GM19452 (cell line): ENCODE results near the gene ARHGAP23.
"Not testable (repeated sequence)": the region's sequence is repeated elsewhere in the genome, so short reads cannot be mapped to it uniquely, and the experiment has no call there.

Source experiments
- ATAC-seq: cut with Tn5 transposase; IDR thresholded peaks from one replicate; pipeline ENCODE4 v1.9.1; 2021; ENCODE audit not compliant: unreplicated experiment

ARHGAP23 gene

DNA sequence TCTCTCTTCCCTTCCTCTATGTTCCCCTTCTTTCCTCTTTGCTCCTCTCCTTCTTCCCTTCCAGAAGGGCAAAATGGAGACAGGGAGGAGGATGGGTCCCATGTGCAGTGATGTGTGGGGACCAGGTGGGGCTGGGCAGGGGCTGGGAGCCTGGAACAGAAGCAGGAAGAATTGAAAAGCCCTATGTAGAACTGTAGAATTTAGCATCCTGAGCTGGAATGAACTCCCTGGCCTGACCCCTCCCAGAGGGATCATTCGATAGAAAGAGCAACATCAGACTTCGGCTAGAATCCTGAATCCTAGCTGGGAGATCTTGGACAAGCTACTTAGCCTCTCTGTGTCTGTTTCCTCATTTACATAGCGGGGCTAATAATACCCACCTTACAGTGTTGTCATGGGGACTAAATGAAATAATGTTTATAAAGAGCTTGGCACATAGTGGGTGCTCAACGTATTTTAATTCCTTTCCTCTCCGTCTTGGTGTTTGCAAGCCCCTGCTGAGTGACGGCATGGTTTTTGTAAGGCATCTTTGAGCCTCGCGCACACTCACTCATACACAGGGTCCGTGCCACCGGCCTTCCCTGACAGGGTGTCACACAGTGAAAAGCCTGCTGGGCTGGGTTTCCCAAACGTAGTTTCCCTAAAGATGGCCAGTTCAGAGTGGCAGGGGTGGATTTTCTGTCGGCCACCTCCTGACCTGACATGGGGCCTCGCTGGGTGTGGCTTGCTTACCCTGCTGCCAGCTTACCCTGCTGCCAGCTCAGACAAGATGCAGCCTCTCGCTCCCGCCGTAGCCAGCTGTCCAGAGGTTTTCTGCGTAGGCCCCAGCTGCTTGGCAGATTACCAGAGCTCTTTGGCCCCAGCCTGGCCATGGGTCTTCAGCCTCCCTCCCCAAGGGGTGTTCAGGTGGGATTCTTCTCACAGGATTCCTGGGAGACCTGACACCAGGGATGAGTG, 6.1 kb upstream of the ARHGAP23 start:
- no peak for ATAC-seq

GRCh38 chr17:38424297-38424972, 3.8 kb upstream of the ARHGAP23 start:
- no peak for ATAC-seq

DNA sequence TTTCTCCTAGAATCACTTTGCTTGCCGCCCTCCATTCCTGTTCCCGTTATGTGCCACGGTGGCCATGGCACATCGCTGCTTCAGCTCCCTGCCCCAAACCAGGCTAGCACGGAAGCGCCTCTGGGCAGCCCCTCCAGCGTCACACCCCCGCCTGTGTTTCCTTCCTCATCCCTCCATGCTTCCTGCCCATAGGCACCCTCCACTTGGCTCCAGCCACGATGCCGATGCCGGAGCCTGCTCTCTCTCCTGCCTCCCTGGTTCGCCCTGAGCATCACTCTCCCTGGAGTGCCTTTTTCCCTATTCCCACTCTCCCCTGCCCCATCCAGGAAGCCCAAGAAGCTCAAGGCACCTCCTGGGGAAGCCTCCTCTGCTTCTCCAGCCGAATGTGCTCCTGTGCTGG, 3.2 kb upstream of the ARHGAP23 start:
- no peak for ATAC-seq

DNA sequence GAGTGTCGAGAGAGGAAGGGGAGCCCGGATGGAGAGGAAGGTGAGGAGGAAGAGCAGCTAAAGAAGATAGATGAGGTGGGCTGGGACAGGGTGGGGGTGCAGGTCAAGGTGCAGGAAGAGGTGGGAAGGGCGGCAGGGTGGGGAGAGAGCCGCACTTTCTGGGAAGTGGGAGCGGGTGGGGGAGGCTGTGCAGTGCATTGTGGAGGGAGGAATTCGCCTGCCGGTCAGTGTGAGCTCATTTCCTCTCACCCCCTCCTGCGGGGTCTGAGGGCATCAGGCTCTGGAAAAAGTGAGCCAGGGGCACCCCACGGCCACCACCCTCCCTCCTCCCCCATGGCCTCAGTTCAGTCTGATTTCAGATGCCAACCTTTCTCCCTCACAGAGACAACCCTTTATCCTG, 2.5 kb upstream of the ARHGAP23 start:
- ATAC-seq: no peak

DNA sequence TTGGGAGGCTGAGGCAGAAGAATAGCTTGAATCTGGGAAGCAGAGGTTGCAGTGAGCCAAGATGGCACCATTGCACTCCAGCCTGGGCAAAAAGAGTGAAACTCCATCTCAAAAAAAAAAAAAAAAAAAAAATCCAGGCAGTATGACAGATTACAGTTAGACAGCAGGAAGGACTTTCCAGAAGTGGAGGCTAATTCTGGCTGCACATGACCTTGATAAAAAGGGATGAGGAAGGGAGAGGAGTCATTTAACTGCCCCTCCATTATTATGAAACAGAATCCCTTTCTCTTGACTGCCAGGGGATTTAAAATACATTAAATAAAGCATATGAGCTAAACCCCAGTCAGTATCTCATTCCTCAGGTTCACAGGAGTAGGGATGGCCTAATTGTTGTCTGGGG, 1.8 kb upstream of the ARHGAP23 start:
- no peak for ATAC-seq

DNA sequence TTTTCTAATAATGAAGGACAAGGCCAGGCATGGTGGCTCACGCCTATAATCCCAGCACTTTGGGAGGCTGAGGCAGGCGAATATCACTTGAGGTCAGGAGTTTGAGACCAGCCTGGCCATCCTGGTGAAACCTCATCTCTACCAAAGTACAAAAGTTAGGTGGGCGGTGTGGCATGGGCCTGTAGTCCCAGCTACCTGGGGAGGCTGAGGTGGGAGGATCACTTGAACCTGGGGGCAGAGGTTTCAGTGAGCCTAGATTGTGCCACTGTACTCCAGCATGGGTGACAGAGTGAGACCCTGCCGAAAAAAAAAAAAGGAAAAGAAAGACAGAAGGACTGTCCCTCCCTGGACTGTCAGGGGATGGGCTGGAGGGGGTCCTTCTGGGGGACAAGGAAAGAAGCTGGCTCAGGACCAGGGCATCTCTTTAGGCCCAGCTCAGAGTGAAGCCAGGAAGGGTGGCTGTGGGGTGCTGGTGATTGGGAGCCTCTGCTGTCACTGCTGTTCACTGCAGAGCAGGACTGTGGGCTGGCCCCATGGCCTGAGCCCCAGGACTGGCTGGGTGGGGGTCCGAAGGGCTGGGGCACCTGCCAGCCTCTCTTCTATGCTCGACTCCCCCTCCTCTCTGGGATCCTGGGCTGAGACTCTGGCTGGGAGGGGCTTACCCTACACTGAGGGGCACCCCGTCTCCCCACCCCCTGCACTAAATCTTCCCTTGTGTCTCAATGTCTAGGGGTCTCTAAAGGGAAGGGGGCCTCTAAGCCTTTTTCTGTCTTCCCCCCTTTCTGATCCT, 909 bp upstream of the ARHGAP23 start:
- ATAC-seq: no peak

GRCh38 chr17:38428643-38429371, 543 bp downstream of the ARHGAP23 start:
- ATAC-seq: no peak

GRCh38 chr17:38429476-38430100, 1.3 kb downstream of the ARHGAP23 start:
- ATAC-seq: no peak

DNA sequence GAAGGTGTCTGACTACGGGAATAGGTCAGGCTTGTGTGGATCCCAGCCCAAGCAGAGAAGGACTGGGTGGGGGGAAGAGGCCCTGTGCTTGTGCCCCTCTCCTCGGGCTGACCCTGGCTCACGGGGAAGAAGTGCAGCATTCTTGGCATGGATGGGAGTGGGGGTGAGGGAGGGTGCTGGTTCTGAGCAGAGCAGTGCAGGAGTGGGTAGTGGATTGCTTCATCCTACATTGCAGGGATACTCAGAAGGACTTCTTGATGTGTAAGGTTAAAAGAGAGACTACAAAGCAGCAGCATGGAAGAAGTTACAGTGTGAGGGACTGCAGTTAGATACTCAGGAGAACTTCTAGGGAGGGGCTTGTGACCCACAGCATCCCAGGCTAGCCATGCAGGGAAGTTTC, 2.1 kb downstream of the ARHGAP23 start:
- ATAC-seq: no peak

- no peak for ATAC-seq
Observed at GRCh38 chr17:38430822-38431221, 2.6 kb downstream of the ARHGAP23 start.

DNA sequence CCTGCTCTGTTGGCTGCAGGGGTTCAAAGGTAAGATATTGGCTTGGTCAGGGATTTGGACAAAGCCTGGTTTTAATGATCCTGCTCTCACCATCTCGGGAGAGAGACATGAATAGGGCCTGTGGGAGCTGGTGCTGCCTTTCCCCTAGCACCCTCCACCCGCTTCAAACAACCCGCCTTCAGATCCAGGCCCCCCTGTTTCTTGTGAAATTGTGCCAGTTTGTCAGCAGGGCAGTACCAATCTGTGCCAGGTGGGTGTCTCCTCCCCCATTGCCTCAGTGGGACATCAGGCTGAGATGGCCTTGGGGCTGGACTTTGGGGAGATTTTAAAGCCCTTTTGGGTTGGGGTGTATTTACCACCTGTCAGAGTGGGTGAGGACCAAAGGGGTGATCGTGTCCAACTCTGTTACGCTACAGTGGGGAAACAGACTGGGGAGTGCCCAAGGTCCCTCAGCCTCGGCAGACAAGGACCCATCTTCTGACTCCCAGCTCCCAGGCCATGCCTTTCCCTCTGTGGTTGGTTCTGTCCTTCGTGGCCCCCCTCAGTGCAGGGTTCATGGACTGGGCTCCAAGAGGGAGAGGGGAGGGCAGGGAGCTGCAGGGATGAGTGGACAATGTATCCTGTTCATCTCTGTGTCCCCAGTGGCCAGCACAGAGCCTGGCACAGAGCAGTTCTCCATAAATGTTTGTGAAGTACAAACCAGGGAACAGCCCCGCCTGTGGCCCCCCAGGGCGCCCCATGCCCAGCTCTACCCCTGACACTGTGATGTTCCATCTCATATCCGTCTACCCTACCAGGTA, 3.3 kb downstream of the ARHGAP23 start:
- no peak for ATAC-seq

- ATAC-seq: no peak
Observed at GRCh38 chr17:38434178-38434665, 6.0 kb downstream of the ARHGAP23 start.

DNA sequence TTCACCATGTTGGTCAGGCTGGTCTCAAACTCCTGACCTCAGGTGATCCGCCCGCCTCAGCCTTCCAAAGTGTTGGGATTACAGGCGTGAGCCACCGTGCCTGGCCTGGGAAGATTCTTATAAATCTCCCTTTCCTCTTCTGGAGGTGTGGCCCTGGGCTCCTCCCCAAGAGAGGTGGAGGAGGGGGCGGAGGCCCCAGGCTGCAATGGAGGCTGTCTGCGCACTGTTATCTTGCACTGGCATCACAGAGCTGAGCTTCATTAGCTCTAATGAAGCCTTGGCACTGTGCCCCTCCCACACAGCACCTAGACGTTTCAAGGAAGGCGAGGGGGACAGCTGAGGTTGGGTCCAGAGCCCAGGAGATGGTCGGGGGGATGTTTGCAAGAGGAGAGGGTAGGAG, 7.5 kb downstream of the ARHGAP23 start:
- ATAC-seq: no peak

DNA sequence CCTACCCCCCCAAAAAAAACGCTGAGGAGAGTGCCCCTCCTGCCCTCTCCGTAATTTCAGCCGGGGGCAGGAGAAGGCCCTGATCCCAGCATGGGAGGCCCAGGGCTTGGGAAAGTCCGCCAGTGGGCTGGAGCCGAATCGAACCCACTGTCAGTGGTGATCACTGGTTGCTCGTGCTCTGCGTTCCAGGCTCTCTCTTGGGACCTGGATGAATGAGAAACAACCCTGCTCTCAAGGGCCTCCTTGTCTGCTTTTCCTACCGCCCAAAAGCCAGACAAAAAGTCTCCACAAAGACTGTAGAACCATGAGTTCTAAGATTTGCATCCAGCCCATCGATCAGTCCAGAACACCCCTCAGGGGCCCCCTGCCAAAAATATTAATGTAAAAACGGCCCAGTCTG, 8.1 kb downstream of the ARHGAP23 start:
- no peak for ATAC-seq

DNA sequence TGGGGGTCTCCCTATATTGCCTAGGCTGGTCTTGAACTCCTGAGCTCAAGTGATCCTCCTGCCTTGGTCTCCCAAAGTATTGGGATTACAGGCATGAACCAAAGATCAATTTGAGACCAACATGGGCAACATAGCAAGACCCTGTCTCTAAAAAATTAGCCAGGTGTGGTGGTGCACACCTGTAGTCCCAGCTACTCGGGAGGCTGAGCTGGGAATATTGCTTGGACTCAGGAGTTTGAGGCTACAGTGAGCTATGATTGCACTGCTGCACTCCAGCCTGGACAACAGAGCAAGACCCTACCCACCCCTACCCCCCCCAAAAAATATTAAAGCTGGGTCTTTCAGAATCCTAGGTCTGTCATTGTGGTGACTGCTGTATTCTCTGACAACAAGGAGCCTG, 9.0 kb downstream of the ARHGAP23 start:
- ATAC-seq: not testable (repeated sequence)

DNA sequence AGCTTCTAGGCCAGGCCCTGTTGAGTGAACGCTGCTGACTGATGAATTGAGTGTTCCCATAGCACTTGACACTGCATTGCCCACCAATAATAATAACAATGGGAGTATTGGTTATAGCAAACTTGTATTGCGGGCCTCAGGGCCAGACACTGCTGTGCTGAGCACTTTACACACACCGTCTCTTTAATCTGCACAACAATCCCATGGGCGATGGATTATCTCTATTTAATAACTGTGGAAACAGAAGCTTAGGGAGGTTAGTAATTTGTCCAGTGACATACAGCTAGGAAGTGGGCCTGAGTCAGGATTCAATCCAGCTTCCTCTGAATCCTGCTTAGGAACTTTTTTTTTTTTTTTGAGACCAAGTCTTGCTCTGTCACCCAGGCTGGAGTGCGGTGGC, 11.2 kb downstream of the ARHGAP23 start:
- ATAC-seq: no peak

DNA sequence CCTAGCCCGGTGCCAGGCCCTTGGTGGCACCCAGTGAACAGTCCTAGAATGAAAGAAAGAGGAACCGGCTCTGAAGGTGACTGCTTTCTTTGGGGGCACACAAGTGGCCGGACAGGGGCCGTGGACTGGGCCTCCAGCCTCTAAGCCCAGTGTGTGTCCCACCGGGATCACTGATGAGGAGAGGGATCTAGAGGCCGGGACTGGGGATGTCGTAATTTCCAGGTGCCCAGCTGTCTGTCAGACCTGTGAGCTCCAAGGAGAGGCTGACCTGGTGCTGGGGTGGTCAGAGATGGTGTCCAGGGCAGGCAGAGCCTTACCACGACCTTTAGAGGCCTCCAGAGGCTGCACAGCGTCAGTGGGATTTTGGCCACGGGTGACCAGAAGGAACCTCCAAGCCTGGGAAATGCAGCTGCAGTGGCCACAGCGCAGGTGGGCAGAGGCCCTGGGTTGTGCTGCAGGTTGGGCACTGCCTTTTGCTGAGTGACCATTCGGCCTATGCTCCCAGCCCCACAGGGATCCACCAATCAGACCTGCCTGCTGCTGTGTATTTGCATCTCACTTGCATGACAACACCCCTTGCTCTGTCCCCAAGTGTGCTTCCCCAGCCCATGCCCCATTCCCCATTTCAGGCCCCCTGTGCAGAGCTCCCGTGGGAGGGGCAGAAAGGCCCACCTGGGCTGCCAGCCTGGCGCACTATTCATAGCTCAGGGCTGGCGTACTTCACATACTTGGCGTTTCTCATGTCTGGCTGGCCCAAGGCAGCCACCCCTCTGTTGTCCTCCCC, 12.5 kb downstream of the ARHGAP23 start:
- ATAC-seq: no peak

DNA sequence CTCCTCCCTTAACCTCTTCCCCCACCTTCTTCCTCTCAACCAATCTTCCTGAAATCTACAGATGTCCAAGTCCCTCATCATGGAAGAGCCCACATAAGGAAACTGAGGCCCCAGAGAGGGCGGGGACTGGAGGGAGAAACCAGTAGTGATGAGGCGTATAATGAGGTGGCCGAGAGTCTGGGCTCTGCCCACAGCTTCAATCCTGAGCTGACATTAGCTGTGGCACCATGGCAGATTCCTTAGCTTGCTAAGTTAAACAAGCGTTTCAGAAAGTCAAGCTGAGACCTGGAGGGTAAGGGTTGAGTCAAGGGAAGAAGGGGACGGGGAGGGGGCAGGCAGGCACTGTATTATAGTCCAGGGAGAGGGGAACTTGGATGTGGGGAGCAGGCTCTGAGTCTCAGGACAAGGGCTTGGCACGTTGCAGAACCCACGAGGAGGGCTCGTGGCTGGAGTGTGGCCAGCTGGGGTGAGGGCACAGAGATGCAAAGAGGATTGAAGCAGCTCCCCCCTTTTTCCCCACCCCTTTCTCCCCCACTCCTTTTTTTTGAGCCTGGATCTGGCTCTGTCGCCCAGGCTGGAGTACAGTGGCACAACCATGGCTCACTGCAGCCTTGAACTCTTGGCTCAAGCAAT, 13.3 kb downstream of the ARHGAP23 start:
- no peak for ATAC-seq
